Measurements from ENCODE around the gene HOXC13.

Gene HOXC13

DNA sequence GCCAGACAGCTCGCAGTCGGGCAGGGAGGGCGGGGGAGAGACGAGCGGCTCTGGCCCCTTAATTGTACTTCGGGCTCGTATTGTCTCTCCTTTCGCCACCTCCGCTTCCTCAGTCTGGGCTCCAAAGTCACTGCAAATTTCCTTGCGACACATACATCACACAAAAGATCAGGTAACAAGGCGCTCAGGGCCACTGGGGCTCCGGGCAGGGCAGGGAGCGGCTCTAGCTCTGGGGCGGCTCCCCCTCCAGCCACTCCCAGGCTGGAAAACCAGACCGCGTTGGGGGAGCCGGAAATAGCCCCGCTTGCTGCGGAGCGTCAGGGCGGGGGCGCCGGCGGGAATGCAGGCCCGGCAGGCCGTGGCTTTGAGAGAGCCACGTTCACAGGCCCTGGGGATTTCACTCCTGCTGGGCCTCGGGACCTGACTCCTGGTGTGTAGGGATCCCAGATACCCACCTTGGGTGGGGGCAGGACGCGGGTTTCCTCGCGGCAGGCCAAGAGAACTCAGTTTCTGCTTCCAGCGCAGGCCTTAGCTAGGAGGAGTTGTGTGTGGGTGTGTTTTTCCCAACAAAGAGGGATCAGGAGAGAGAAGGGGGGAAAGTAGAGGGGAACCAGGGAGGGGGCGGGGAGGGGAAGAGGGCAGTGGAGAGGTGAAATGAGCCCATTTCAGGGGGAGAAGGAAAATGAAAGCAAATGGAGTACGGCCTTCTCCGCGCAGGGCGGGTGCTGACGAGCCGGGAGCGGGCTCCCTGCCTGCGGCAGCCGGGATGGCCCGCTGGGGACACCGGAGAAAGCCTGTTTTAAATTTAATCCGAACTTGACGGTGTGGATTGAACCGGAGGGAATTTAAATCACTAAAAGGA, 57.0 kb downstream of the HOXC13 start:
- peak overlapping the region; percentile 56 to 63 for H3K4me3 ChIP-seq (ENCODE audit: low read length in 2 of 2)
- H3K36me3 ChIP-seq (ENCODE audit: control insufficient read depth in 2 of 2, insufficient read depth in 2 of 2, low read length in 2 of 2), result no peaks in the 10 kb centered on the region
- H3K9me3 ChIP-seq (ENCODE audit: control insufficient read depth in 2 of 2, low read length in 2 of 2), result no peaks in the 10 kb centered on the region
- H3K9ac ChIP-seq (ENCODE audit: low read depth in 1 of 2, low read length in 2 of 2), result no peak overlapping the region
- H3K4me1 ChIP-seq (ENCODE audit: control insufficient read depth in 2 of 2, insufficient read depth in 2 of 2, low read length in 2 of 2), result peaks cover 18 to 20% of the 10 kb centered on the region in 2 donors
- peaks cover 88 to 94% of the 10 kb centered on the region in 2 donors for H3K27me3 ChIP-seq (ENCODE audit: control insufficient read depth in 2 of 2, insufficient read depth in 2 of 2, low read length in 2 of 2)
- H3K27ac ChIP-seq (ENCODE audit: low read depth in 2 of 2, low read length in 2 of 2), result no peak overlapping the region

All from mucosa of rectum (tissue), 2 donors.